Measurements from ENCODE around the gene NEK3.

Gene NEK3

DNA sequence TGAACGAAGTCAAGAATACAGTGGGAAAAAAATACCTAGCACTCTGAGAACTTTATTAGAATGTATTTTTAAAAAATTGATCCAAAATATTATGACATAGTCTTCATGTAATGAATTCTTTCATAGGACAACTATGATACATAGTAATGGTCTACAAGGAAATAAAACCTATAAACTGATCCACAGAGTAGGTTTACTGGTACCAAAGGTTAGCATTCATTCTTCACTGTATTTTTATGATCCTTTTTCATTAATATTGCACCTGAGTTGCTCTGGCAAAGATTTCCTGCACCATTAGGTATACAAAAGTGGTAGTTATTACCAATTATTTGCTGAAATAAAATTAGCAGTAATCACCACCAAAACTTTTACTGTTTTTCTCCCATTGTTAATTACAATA is 4.2 kb downstream of the NEK3 start:
- Histone ChIP-seq H3K4me3 (ENCODE audit: low read length) (no peak overlapping the region), H2AFZ (ENCODE audit: low read length) (no peak overlapping the region), H3K36me3 (replicated peaks; ENCODE audit: insufficient read depth, low read length) (no peaks in the 10 kb centered on the region), H4K20me1 (ENCODE audit: insufficient read depth, low read length) (no peaks in the 10 kb centered on the region), H3K79me2 (ENCODE audit: low read length) (no peaks in the 10 kb centered on the region), H3K27me3 (replicated peaks; ENCODE audit: insufficient read depth, low read length) (no peaks in the 10 kb centered on the region), H3K27ac (ENCODE audit: low read length) (no peak overlapping the region), H3F3A (ENCODE audit: insufficient read depth, low read length) (no peaks in the 10 kb centered on the region), H3K9me2 (replicated peaks; ENCODE audit: insufficient read depth, low read length) (no peaks in the 10 kb centered on the region), H3K4me2 (ENCODE audit: low read depth, low read length) (no peak overlapping the region), H3K9ac (ENCODE audit: low read length) (no peak overlapping the region), H3K9me3 (replicated peaks; ENCODE audit: insufficient read depth, low read length) (no peaks in the 10 kb centered on the region), H3K4me1 (ENCODE audit: low read length) (0 out of 2 replicates have a peak, but pooled peaks cover 4% of the 10 kb centered on the region)
- no peak for TF ChIP-seq EZH2phosphoT487 (IDR thresholded peaks at IDR 0.05; ENCODE audit: low read length)
- TF ChIP-seq, protein P1, sequence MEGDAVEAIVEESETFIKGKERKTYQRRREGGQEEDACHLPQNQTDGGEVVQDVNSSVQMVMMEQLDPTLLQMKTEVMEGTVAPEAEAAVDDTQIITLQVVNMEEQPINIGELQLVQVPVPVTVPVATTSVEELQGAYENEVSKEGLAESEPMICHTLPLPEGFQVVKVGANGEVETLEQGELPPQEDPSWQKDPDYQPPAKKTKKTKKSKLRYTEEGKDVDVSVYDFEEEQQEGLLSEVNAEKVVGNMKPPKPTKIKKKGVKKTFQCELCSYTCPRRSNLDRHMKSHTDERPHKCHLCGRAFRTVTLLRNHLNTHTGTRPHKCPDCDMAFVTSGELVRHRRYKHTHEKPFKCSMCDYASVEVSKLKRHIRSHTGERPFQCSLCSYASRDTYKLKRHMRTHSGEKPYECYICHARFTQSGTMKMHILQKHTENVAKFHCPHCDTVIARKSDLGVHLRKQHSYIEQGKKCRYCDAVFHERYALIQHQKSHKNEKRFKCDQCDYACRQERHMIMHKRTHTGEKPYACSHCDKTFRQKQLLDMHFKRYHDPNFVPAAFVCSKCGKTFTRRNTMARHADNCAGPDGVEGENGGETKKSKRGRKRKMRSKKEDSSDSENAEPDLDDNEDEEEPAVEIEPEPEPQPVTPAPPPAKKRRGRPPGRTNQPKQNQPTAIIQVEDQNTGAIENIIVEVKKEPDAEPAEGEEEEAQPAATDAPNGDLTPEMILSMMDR (IDR thresholded peaks at IDR 0.05; ENCODE audit: low read length): no peak
- TF ChIP-seq EZH2 (optimal IDR thresholded peaks at IDR 0.05; ENCODE audit: low read depth, low read length): no peak
- DNase-seq: no peak

DNA sequence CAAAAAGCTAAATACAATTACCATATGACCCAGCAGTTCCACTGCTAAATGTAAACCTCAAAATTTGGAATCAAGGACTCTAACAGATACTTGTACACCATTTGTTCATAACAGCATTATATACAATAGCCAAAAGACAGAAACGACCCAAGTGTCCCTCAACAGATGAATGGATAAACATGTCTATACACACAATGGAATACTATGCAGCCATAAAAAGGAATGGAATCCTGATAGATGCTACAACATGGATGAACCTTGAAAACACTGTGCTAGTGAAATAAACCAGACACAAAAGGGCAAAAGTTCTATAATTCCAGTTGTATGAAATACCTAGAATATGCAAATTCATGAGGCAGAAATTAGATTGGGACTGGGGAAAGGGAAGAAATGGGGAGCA is 12.2 kb downstream of the NEK3 start:
- H3K9me2 ChIP-seq (replicated peaks; ENCODE audit: insufficient read depth, low read length): no peaks in the 10 kb centered on the region
- H3F3A ChIP-seq (ENCODE audit: insufficient read depth, low read length): no peaks in the 10 kb centered on the region
- DNase-seq: no peak
- no peak overlapping the region for H3K4me3 ChIP-seq (ENCODE audit: low read length)
- no peak overlapping the region for H3K27ac ChIP-seq (ENCODE audit: low read length)
- H3K9ac ChIP-seq (ENCODE audit: low read length): no peak overlapping the region
- no peaks in the 10 kb centered on the region for H3K79me2 ChIP-seq (ENCODE audit: low read length)
- no peak for TF ChIP-seq EZH2 (optimal IDR thresholded peaks at IDR 0.05; ENCODE audit: low read depth, low read length)
- no peak for TF ChIP-seq EZH2phosphoT487 (IDR thresholded peaks at IDR 0.05; ENCODE audit: low read length)
- TF ChIP-seq, protein P1 (IDR thresholded peaks at IDR 0.05; ENCODE audit: low read length): no peak
- H3K9me3 ChIP-seq (replicated peaks; ENCODE audit: insufficient read depth, low read length): no peaks in the 10 kb centered on the region
- no peaks in the 10 kb centered on the region for H3K36me3 ChIP-seq (replicated peaks; ENCODE audit: insufficient read depth, low read length)
- H3K4me2 ChIP-seq (ENCODE audit: low read depth, low read length): no peak overlapping the region
- H4K20me1 ChIP-seq (ENCODE audit: insufficient read depth, low read length): no peaks in the 10 kb centered on the region
- H3K4me1 ChIP-seq (ENCODE audit: low read length): no peaks in the 10 kb centered on the region
- H3K27me3 ChIP-seq (replicated peaks; ENCODE audit: insufficient read depth, low read length): no peaks in the 10 kb centered on the region
- no peak overlapping the region for H2AFZ ChIP-seq (ENCODE audit: low read length)

DNA sequence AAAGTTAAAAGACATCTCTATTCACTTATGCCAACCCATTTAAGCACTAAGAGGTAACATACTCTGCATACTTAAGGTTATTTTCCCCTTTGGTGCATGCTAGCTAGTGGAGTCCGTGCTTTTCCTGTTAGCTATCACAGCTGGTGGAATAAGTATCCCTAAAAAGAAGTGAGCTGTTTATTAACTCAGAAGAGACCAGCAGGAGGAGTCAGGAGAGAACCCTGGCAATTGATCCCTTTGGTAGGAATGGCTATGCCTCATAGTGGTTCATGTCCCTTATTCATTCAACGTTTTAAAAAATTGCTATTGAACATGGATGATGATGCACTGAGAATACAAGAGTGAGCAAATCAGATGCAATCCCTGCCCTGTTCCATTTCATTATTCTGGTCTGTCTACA is 18.1 kb downstream of the NEK3 start:
- Histone ChIP-seq H4K20me1 (ENCODE audit: insufficient read depth, low read length) (no peaks in the 10 kb centered on the region), H3K9ac (ENCODE audit: low read length) (no peak overlapping the region), H2AFZ (ENCODE audit: low read length) (no peak overlapping the region), H3K27ac (ENCODE audit: low read length) (no peak overlapping the region), H3F3A (ENCODE audit: insufficient read depth, low read length) (no peaks in the 10 kb centered on the region), H3K4me3 (ENCODE audit: low read length) (no peak overlapping the region), H3K4me2 (ENCODE audit: low read depth, low read length) (no peak overlapping the region), H3K79me2 (ENCODE audit: low read length) (no peaks in the 10 kb centered on the region), H3K9me3 (replicated peaks; ENCODE audit: insufficient read depth, low read length) (no peaks in the 10 kb centered on the region), H3K4me1 (ENCODE audit: low read length) (no peaks in the 10 kb centered on the region), H3K27me3 (replicated peaks; ENCODE audit: insufficient read depth, low read length) (no peaks in the 10 kb centered on the region), H3K9me2 (replicated peaks; ENCODE audit: insufficient read depth, low read length) (no peaks in the 10 kb centered on the region), H3K36me3 (replicated peaks; ENCODE audit: insufficient read depth, low read length) (no peaks in the 10 kb centered on the region)
- TF ChIP-seq, protein P1 (IDR thresholded peaks at IDR 0.05; ENCODE audit: low read length): no peak
- TF ChIP-seq EZH2phosphoT487 (IDR thresholded peaks at IDR 0.05; ENCODE audit: low read length): no peak
- no peak for TF ChIP-seq EZH2 (optimal IDR thresholded peaks at IDR 0.05; ENCODE audit: low read depth, low read length)
- DNase-seq: no peak

All from MM.1S (cell line).